Testis (tissue), 2 donors: ENCODE data around the gene SCNN1B.

Experiments
- POLR2A ChIP-seq: fragments of 450-650 bp; IDR thresholded peaks from one replicate; pipeline ENCODE4 v1.6.1; 2017; ENCODE audit warnings: antibody characterized with exemption, mild to moderate bottlenecking, moderate library complexity
- TF ChIP-seq, protein P1 (sequence below), 3 experiments: fragments of 450-650 bp in 2 of 3; fragments of 200-600 bp in 1 of 3; sonication (generic) in 1 of 3; IDR thresholded peaks; one replicate each; pipeline ENCODE4 v1.5.1; 2016 to 2019; ENCODE audit warnings: antibody characterized with exemption in 3 of 3, mild to moderate bottlenecking in 2 of 3, moderate library complexity in 1 of 3

DNA sequence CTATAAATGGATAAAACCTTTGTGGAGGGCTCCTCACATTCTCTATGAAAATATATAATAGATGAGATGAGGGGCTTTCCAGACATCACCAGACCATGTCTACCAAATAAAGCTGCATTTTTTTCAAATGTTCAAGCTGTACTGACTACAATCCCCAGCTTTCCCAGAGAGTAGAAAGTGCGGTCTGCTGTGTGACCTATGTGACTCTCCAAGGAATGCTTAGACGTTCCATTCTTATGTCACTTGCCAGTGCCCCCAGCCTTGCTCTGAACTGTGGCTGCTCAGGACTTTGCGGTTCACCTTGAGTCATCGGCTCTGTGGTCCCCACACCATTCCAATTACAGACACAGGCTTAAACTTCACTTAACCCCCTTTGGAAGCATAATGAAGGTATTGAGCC is 47.8 kb upstream of the SCNN1B start:
- TF ChIP-seq, protein P1, sequence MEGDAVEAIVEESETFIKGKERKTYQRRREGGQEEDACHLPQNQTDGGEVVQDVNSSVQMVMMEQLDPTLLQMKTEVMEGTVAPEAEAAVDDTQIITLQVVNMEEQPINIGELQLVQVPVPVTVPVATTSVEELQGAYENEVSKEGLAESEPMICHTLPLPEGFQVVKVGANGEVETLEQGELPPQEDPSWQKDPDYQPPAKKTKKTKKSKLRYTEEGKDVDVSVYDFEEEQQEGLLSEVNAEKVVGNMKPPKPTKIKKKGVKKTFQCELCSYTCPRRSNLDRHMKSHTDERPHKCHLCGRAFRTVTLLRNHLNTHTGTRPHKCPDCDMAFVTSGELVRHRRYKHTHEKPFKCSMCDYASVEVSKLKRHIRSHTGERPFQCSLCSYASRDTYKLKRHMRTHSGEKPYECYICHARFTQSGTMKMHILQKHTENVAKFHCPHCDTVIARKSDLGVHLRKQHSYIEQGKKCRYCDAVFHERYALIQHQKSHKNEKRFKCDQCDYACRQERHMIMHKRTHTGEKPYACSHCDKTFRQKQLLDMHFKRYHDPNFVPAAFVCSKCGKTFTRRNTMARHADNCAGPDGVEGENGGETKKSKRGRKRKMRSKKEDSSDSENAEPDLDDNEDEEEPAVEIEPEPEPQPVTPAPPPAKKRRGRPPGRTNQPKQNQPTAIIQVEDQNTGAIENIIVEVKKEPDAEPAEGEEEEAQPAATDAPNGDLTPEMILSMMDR (IDR thresholded peaks at IDR 0.05) = no peak
- no peak for TF ChIP-seq POLR2A
